AG04449 (cell line): ENCODE data around the gene PHF24.

Experiments used
- CTCF ChIA-PET: fragments of 350-600 bp; formaldehyde crosslinking; extraction: SDS; loops from one replicate; lab custom pipeline; 2021; ENCODE audit warnings: antibody characterized with exemption; lab: Yijun Ruan, JAX
- POLR2A ChIA-PET: fragments of 400-600, 350-600 bp; formaldehyde crosslinking; extraction: SDS; loops from one replicate; lab custom pipeline; 2020; ENCODE audit warnings: antibody characterized with exemption, inconsistent platforms; lab: Yijun Ruan, JAX
- DNase-seq: peaks from one replicate; pipeline ENCODE4 v3.0.0-alpha.2; 2010; ENCODE audit warnings: low read depth, low spot score
- H3K4me3 ChIP-seq: 2 replicates; pipeline ENCODE4 v1.5.1; 2011; ENCODE audit warnings: low read depth, mild to moderate bottlenecking, control low read depth, low read length
- TF ChIP-seq, protein P1 (sequence below): IDR thresholded peaks from one replicate; pipeline ENCODE4 v1.5.1; 2011; ENCODE audit warnings: mild to moderate bottlenecking, moderate library complexity, low read length, control low read depth, inconsistent platforms; ENCODE audit not compliant: insufficient read depth; ENCODE audit errors: missing control alignments

PHF24 gene

GRCh38 chr9:34997379-34997781 lies 39.3 kb downstream of the PHF24 start:
- H3K4me3 ChIP-seq: no peak overlapping the region
- DNase-seq: no peak
- POLR2A ChIA-PET: no interaction called here
- CTCF ChIA-PET: interaction anchor here (0.5 to 1.6 kb wide), 6 partner anchors 9 to 99 kb away, joined by 3 to 5 read pairs (median 3); partner anchors contain the start of gene PIGO
- TF ChIP-seq, protein P1, sequence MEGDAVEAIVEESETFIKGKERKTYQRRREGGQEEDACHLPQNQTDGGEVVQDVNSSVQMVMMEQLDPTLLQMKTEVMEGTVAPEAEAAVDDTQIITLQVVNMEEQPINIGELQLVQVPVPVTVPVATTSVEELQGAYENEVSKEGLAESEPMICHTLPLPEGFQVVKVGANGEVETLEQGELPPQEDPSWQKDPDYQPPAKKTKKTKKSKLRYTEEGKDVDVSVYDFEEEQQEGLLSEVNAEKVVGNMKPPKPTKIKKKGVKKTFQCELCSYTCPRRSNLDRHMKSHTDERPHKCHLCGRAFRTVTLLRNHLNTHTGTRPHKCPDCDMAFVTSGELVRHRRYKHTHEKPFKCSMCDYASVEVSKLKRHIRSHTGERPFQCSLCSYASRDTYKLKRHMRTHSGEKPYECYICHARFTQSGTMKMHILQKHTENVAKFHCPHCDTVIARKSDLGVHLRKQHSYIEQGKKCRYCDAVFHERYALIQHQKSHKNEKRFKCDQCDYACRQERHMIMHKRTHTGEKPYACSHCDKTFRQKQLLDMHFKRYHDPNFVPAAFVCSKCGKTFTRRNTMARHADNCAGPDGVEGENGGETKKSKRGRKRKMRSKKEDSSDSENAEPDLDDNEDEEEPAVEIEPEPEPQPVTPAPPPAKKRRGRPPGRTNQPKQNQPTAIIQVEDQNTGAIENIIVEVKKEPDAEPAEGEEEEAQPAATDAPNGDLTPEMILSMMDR: no peak

GRCh38 chr9:34998266-34998665 lies 40.2 kb downstream of the PHF24 start:
- TF ChIP-seq, protein P1: no peak
- no peak overlapping the region for H3K4me3 ChIP-seq
- ChIA-PET POLR2A (no interaction called here), CTCF (interaction anchor here (0.5 to 1.6 kb wide), 5 partner anchors 9 to 99 kb away, joined by 3 to 5 read pairs (median 3); partner anchors contain the start of gene PIGO)
- DNase-seq: no peak

DNA sequence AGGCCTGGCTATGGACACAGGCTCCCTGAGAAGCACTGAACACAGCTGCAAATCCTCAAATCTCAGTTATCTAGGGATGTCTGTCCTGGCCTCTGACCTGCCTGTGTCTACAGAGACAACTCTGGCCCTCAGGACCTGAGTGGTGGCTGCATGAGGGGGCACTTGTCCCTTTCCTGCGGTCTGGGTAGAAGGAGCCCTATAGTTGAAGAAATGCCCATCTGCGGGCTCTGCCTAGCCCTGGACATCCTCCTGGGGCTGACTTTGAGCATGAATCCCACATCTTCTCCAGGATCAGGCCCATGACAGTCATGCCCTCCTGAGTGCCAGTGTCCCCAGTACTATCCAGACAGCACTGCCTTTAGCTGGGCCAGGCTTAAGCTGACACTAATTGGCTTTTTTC lies 41.5 kb downstream of the PHF24 start:
- no peak overlapping the region for H3K4me3 ChIP-seq
- no peak for DNase-seq
- POLR2A ChIA-PET: no interaction called here
- CTCF ChIA-PET: interaction anchor here (1.1 kb wide), 1 partner anchor 15 kb away, joined by 3 read pairs; no protein-coding TSS in a partner anchor
- TF ChIP-seq, protein P1: no peak

- TF ChIP-seq, protein P1: no peak
- no peak overlapping the region for H3K4me3 ChIP-seq
- POLR2A ChIA-PET: interaction anchor here (1.8 kb wide), 1 partner anchor 26 kb away, joined by 5 read pairs; no protein-coding TSS in a partner anchor
- DNase-seq: no peak
- CTCF ChIA-PET: interaction anchor here (1.4 to 2.5 kb wide), 2 partner anchors 26 to 101 kb away, joined by 3 to 11 read pairs; no protein-coding TSS in a partner anchor
These were observed 42.6 kb downstream of the PHF24 start for GRCh38 chr9:35000535-35001284.

- TF ChIP-seq, protein P1: no peak
- ChIA-PET CTCF (interaction anchor here (0.9 to 2.5 kb wide), 3 partner anchors 17 to 102 kb away, joined by 3 to 11 read pairs (median 4); no protein-coding TSS in a partner anchor), POLR2A (interaction anchor here (1.8 kb wide), 1 partner anchor 25 kb away, joined by 5 read pairs; no protein-coding TSS in a partner anchor)
- no peak for DNase-seq
- no peak overlapping the region for H3K4me3 ChIP-seq
These were observed 43.2 kb downstream of the PHF24 start for GRCh38 chr9:35001285-35001677.
